ENCODE data around the gene PPRC1.

DNA sequence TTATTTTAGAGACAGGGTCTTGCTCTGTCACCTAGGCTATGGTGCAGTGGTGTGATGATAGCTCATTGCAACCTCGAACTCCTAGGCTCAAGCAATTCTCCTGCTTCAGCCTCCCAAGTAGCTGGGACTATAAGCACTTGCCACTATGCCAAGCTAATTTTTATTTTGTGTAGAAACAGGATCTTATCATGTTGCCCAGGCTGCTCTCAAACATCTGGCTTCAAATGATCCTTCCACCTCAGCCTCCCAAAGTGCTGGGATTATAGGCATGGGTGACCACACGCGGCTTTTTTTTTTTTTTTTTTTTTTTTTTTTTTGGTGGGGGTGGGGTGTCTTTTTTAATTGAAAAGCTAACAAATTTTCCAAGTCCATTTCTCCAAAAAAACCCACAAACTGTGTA, 49.3 kb upstream of the PPRC1 start:
- TF ChIP-seq, protein P1, sequence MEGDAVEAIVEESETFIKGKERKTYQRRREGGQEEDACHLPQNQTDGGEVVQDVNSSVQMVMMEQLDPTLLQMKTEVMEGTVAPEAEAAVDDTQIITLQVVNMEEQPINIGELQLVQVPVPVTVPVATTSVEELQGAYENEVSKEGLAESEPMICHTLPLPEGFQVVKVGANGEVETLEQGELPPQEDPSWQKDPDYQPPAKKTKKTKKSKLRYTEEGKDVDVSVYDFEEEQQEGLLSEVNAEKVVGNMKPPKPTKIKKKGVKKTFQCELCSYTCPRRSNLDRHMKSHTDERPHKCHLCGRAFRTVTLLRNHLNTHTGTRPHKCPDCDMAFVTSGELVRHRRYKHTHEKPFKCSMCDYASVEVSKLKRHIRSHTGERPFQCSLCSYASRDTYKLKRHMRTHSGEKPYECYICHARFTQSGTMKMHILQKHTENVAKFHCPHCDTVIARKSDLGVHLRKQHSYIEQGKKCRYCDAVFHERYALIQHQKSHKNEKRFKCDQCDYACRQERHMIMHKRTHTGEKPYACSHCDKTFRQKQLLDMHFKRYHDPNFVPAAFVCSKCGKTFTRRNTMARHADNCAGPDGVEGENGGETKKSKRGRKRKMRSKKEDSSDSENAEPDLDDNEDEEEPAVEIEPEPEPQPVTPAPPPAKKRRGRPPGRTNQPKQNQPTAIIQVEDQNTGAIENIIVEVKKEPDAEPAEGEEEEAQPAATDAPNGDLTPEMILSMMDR (IDR thresholded peaks at IDR 0.05) = no peak
- no peak for TF ChIP-seq POLR2A (IDR thresholded peaks at IDR 0.05)

Measured in lower leg skin (tissue), 3 donors.